Endothelial cell of umbilical vein (primary cell): ENCODE measurements around the gene SPATA6L.

Experiments
- EZH2 ChIP-seq: IDR thresholded peaks from 2 replicates; pipeline ENCODE4 v1.6.1; 2012; ENCODE audit warnings: borderline replicate concordance, low read depth, mild to moderate bottlenecking, moderate library complexity, low read length, inconsistent platforms; ENCODE audit not compliant: severe bottlenecking
- FOS ChIP-seq: IDR thresholded peaks from 2 replicates; pipeline ENCODE4 v1.6.1; 2011; ENCODE audit warnings: mild to moderate bottlenecking, low read length, moderate library complexity, borderline replicate concordance; ENCODE audit not compliant: insufficient read depth
- GATA2 ChIP-seq: IDR thresholded peaks from 2 replicates; pipeline ENCODE4 v1.7.0; 2011; ENCODE audit warnings: low read depth, mild to moderate bottlenecking, moderate library complexity, mixed read lengths, low read length; ENCODE audit not compliant: insufficient read length, insufficient read depth
- JUN ChIP-seq: IDR thresholded peaks from 2 replicates; pipeline ENCODE4 v1.6.1; 2011; ENCODE audit warnings: borderline replicate concordance, low read depth; ENCODE audit not compliant: insufficient read length, insufficient read depth
- MAX ChIP-seq: IDR thresholded peaks from 2 replicates; pipeline ENCODE4 v1.6.1; 2011; ENCODE audit not compliant: insufficient read depth, insufficient read length
- MYC ChIP-seq: IDR thresholded peaks from one replicate; pipeline ENCODE4 v1.6.1; 2011; ENCODE audit warnings: mild to moderate bottlenecking, low read depth, low read length
- POLR2A ChIP-seq: IDR thresholded peaks from 2 replicates; pipeline ENCODE4 v1.6.1; 2012; ENCODE audit warnings: low read depth, mild to moderate bottlenecking, control low read depth, low read length
- POLR2AphosphoS5 ChIP-seq: IDR thresholded peaks from 2 replicates; pipeline ENCODE4 v1.6.1; 2012; ENCODE audit warnings: low read depth, mild to moderate bottlenecking, control low read depth, low read length, moderate library complexity; ENCODE audit not compliant: insufficient read depth
- TF ChIP-seq, protein P1 (sequence below), 2 donors: IDR thresholded peaks; 1 replicate in 1 of 2; 2 replicates in 1 of 2; pipeline ENCODE4 v1.5.1; 2011; ENCODE audit warnings: low read length in 2 of 2, mild to moderate bottlenecking in 2 of 2, moderate library complexity in 2 of 2, control low read depth in 1 of 2, inconsistent platforms in 1 of 2, low read depth in 1 of 2; ENCODE audit not compliant: insufficient read depth in 1 of 2; ENCODE audit errors: extremely low read depth in 1 of 2

GRCh38 chr9:4573176-4573575 is 93.1 kb downstream of the SPATA6L start:
- TF ChIP-seq, protein P1, sequence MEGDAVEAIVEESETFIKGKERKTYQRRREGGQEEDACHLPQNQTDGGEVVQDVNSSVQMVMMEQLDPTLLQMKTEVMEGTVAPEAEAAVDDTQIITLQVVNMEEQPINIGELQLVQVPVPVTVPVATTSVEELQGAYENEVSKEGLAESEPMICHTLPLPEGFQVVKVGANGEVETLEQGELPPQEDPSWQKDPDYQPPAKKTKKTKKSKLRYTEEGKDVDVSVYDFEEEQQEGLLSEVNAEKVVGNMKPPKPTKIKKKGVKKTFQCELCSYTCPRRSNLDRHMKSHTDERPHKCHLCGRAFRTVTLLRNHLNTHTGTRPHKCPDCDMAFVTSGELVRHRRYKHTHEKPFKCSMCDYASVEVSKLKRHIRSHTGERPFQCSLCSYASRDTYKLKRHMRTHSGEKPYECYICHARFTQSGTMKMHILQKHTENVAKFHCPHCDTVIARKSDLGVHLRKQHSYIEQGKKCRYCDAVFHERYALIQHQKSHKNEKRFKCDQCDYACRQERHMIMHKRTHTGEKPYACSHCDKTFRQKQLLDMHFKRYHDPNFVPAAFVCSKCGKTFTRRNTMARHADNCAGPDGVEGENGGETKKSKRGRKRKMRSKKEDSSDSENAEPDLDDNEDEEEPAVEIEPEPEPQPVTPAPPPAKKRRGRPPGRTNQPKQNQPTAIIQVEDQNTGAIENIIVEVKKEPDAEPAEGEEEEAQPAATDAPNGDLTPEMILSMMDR (IDR thresholded peaks at IDR 0.05; ENCODE audit: extremely low read depth in 1 of 2, insufficient read depth in 1 of 2, low read depth in 1 of 2, low read length in 2 of 2): no peak
- TF ChIP-seq POLR2A: no peak
- no peak for TF ChIP-seq MAX
- no peak for TF ChIP-seq EZH2
- TF ChIP-seq JUN: no peak
- no peak for TF ChIP-seq POLR2AphosphoS5
- TF ChIP-seq FOS: no peak
- TF ChIP-seq GATA2: no peak
- no peak for TF ChIP-seq MYC
